GM10248 (cell line): ENCODE measurements around the gene PCLO.

ENCODE experiments used
- CTCF ChIA-PET: fragments of 300-600 bp; sonication (Branson Sonifier 250); formaldehyde crosslinking; extraction: SDS; loops from one replicate; lab custom pipeline; 2021; ENCODE audit warnings: antibody characterized with exemption; lab: Yijun Ruan, JAX
- POLR2A ChIA-PET: fragments of 350-650 bp; sonication (Branson Sonifier 250); formaldehyde crosslinking; extraction: SDS; loops from one replicate; lab custom pipeline; 2020; ENCODE audit warnings: antibody characterized with exemption; lab: Yijun Ruan, JAX
- DNase-seq: peaks from one replicate; pipeline ENCODE4 v3.0.0; 2012; ENCODE audit errors: extremely low spot score
- TF ChIP-seq, protein P1 (sequence below): IDR thresholded peaks from 2 replicates; pipeline ENCODE4 v1.5.1; 2012; ENCODE audit warnings: mild to moderate bottlenecking, low read depth; ENCODE audit errors: extremely low read depth, missing control alignments, control extremely low read depth

The PCLO gene

DNA sequence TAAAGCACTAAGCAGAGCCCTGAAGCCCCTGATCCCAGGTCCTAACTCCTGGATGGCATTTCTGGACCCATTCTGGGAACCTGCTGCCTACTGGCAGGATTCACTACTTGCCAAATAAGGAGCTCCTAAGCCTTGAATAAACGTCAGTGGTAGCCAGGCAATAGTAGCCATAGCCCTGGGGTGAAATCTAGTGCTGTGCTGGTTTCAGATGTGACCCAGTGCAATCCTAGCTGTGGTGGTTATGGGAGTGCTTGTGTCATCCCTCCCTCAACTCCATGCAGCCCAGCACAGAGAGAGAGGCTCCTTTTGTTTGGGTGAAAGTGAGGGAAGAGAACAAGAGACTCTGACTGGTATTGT lies 43.7 kb downstream of the PCLO start:
- DNase-seq: no peak
- POLR2A ChIA-PET: no interaction called here
- CTCF ChIA-PET: no interaction called here
- TF ChIP-seq, protein P1, sequence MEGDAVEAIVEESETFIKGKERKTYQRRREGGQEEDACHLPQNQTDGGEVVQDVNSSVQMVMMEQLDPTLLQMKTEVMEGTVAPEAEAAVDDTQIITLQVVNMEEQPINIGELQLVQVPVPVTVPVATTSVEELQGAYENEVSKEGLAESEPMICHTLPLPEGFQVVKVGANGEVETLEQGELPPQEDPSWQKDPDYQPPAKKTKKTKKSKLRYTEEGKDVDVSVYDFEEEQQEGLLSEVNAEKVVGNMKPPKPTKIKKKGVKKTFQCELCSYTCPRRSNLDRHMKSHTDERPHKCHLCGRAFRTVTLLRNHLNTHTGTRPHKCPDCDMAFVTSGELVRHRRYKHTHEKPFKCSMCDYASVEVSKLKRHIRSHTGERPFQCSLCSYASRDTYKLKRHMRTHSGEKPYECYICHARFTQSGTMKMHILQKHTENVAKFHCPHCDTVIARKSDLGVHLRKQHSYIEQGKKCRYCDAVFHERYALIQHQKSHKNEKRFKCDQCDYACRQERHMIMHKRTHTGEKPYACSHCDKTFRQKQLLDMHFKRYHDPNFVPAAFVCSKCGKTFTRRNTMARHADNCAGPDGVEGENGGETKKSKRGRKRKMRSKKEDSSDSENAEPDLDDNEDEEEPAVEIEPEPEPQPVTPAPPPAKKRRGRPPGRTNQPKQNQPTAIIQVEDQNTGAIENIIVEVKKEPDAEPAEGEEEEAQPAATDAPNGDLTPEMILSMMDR: no peak

DNA sequence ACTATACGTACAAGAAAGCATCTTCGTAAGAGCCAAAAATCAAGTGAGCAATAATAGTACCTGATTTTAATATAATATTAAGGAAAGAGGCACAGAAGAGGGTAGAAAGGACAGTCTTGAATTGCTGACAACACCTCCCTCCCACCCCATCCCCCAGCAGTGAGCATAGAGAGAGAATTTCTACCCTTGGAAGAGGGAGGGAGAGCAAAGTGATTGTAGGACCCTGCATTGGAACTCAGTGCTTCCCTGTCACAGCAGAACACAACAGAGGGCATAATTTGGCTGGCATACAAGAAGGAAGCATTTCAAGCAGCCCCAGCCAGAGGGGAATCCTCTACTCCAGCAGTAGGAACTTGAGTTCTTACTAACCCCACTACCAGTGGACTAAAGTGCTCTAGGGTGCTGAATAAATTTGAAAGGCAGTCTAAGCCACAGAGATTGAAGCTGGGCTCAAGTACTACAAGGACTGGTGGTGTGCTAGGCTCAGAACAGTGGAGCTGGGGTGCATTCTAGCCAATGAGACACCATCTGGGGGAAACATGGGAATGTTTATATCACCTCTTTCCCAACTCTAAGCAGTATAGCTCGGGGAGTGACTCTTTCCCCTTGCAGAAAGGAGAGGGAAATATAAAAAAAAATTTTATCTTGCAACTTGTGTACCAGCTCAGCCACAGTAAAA lies 44.2 kb downstream of the PCLO start:
- ChIA-PET CTCF (no interaction called here), POLR2A (no interaction called here)
- no peak for DNase-seq
- TF ChIP-seq, protein P1: no peak

DNA sequence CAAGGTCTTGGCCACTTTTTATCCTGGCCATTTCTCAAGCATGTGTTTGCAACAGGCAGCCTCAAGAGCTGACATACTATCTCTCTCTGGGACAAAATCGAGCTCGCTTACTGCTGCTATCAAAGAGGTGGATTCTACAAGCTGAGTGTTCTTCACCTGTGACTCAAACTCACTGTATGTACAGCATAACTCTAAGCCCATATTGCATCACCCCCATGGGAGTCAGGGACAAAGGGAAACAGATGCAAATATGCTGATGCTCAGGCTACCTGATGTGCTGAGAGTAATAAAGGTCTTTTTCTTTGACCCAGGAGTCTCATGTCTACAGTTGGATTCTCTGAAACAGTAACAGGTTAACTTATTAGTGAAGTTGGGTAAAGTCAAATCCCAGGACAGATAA lies 45.2 kb downstream of the PCLO start:
- POLR2A ChIA-PET: no interaction called here
- CTCF ChIA-PET: no interaction called here
- no peak for DNase-seq
- TF ChIP-seq, protein P1: no peak

DNA sequence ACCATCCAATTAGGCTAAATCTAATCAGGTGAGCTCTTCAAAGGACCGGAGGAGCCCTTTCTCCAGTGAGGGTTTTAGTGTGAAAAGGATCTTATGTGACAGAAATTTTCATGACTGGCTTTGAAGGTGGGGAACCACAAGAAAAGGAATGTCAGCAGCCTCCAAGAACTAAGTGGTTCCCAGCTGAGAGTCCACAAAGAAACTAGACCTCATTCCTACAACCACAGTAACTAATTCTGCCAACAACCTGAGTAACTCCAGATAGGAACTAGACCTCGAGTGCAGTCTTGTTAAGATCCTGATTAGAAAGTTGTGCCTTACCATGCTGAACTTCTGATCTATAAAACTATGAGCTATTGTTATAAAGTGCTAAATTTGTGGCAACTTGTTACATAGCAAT lies 51.3 kb downstream of the PCLO start:
- DNase-seq: no peak
- TF ChIP-seq, protein P1: no peak
- ChIA-PET POLR2A (no interaction called here), CTCF (interaction anchor here (2.0 kb wide), 1 partner anchor 20 kb away, joined by 4 read pairs; no protein-coding TSS in a partner anchor)

DNA sequence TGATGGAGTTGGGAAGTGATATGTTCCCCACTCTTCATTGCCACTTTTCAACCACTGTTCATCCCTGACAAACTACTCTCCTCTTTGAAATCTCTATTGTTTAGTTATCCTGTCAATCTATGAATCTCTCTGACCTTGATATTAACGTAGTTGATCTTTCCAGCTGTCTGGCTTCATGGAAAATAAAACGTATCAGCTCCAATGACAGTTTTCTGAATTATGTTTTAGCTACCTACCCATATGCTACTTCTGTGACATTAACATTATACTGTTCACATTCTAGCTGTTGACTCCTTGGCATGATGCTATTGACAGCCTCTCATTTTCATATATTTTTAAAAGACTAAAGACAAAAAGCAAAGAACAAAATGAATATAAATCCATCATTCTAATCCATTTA lies 53.3 kb downstream of the PCLO start:
- TF ChIP-seq, protein P1: no peak
- ChIA-PET POLR2A (no interaction called here), CTCF (no interaction called here)
- DNase-seq: no peak

DNA sequence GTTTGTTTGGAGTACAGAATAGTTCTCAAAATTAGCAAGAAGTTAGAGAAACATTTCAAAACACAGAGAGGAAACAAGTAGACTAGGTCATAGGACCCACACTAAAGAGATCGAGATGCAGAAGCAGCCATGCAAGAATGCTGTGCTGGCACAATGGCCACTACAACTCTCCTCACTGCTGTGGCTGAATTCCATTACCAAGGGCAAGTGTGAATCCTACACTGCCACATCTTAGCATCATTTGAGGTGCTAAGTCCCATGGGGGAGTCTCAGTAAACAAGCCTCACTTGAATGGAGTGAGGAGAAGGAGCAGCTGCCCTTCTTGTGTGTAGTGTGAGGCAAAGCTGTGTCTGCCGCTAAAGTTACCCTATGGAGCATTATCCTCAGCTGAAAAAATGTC lies 56.7 kb downstream of the PCLO start:
- TF ChIP-seq, protein P1: no peak
- ChIA-PET POLR2A (no interaction called here), CTCF (no interaction called here)
- DNase-seq: no peak
